Measurements from ENCODE around the gene RPUSD4.

The RPUSD4 gene

DNA sequence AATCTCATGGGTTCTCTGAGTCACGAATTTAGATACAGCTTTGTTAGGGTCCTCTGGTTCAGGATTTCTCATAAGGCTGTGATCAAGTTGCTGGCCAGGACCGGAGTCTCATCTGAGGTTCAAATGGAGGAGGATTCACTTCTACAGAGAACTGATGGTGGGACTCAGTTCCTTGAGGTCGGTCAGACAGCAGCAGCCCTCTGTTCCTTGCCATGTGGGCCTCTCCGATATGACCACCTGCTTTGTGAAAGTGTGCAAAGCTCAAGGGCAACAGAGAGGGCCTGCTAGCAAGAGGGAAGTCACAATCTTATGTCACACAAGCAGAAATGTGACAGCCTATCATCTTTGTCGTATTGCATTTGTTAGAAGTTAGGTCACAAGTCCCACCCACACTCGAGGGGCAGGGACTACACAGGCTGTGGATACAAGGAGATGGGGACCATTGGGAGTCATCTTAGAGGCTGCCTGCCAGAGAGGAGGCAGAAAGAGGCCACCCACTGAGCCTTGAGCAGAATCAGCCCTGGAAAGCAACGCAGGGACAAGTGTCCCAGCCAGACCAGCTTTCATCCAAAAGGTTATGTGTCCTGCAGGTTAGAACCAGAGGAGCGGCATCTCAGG lies 34.5 kb downstream of the RPUSD4 start:
- no peak for DNase-seq

DNA sequence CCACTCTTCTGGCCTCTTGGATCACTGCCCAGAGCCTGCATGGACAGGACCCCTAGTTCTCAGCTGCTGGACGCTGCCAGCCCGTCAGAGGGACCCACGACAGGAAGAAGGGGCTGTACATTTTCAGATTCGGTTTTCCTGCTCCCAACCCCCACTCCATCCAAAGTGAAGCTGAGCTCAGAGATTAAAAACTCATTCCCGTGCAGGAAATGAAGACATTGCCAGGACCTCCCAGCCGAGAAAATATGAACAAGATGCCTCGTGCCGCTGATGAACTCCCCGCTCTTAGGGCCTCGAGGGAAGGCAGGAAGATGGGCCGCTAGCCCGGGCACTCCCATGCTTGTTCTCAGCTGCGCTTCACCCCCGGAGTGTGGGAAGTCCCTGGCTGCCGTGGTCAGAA lies 36.1 kb downstream of the RPUSD4 start:
- no peak for DNase-seq

DNA sequence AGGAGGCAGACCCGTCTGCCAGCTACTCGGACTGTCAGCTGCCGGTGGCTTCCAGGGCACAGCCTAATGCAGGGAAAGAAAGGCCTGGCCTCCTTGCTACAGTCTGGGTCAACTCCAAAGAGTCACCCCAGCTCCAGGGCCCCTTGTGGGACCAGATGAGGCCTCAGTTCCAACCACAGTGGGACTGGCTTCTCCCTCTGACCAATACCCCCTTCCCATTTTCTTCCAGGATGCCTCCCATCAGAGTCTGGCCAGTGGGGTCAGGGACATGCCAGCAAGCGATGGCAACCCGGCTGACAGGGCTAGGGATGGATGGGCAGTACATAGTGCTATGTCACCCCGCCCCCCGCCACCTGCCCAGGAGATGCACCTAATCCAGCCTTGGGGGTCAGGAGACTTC lies 36.6 kb downstream of the RPUSD4 start:
- no peak for DNase-seq

GRCh38 chr11:126173257-126173656 lies 38.2 kb downstream of the RPUSD4 start:
- no peak for DNase-seq

GRCh38 chr11:126172596-126173038 lies 38.8 kb downstream of the RPUSD4 start:
- DNase-seq: peak; percentile 12

DNA sequence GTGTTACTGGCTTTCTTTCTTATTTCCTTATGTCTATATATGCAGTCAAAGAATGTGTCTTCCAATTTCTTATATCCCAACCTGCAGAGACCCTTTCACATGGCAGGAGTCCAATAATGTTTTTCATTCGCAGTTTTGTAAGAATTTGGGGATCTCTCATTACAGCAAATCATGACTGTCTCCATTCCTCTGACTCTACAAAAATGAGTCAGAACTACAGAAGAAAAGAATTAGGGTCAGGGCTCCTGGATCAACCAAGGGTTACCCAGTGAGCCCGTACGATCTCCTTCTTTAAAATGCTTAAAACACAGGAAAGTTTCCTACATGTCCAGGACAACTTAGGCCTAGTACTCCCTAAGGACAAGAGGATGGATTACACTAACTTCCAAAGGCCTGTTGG lies 42.2 kb downstream of the RPUSD4 start:
- DNase-seq: no peak

DNA sequence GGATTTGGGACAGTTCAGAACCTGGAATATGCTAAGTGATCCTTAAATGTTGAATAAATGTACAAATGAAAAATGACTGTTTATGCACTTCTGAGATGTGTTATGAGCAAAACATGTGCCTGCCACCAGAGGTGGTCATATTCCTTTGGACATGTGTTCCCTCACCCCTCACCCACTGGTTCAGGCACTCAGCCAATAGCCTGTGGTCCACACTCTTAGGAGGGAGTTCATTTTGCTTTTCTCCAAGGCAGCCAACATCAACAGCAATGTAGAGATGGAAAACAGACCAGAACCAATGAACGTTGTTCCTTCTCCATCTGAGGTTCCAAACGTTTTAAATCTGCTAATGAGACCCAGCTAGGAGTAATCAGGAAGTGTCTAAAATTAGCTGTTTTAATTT lies 44.0 kb downstream of the RPUSD4 start:
- no peak for DNase-seq

DNA sequence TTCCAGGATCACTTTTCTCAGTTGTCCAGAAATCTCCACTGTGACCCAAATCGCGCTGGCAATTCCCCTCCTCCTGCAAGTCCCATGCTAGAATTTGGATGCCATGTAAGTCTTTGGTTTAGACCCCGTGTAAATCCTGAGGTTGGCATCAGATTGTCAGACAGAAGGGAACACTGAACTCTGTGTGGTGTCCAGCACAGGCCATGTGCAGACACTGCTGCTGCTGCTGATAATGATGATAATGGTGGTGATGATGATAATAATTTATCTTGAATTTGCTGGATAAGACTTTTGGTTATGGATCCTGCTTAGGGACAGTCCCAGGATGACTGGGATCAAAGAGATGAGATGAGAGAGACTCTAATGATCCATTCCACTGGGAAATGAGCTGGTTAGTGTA lies 45.0 kb downstream of the RPUSD4 start:
- DNase-seq: no peak

DNA sequence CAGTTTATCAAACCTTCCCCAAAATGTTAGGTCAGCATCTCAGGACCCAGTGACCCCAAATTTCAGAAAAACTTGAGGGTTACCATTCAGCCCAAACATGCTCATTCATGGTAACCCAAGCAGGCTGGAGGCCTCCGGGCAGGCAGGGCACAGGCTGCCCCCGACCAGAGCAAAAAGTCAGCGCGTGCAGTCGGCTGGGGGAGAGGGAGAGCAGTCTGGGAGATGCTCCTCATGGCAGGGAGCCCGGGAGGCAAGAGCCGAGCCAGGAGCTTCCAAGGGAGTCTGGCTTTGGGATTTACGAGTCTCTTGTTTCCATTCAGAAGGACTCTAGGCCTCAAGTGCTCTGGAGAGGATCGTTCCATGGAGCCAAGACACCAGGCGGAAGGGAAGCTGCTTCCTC lies 45.7 kb downstream of the RPUSD4 start:
- DNase-seq: no peak

GRCh38 chr11:126165311-126165720 lies 46.1 kb downstream of the RPUSD4 start:
- peak; percentile 42 for DNase-seq

GRCh38 chr11:126164781-126165180 lies 46.7 kb downstream of the RPUSD4 start:
- no peak for DNase-seq

DNA sequence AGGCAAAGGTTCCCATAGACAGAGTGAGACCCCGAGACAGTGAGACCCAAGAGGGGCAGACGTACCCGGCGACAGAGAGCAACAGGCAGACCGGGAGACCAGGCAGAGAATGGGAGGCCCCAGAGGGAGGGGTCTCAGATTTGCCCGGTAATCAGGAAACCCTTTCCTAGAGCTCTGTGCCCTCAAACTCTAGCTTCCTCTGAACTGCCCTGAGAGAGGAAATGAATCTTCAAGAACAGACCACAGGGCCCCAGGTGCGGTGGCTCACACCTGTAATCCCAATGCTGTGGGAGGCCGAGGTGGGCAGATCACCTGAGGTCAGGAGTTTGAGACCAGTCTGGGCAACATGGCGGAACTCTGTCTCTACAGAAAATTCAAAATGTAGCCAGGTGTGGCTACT lies 47.7 kb downstream of the RPUSD4 start:
- no peak for DNase-seq

DNA sequence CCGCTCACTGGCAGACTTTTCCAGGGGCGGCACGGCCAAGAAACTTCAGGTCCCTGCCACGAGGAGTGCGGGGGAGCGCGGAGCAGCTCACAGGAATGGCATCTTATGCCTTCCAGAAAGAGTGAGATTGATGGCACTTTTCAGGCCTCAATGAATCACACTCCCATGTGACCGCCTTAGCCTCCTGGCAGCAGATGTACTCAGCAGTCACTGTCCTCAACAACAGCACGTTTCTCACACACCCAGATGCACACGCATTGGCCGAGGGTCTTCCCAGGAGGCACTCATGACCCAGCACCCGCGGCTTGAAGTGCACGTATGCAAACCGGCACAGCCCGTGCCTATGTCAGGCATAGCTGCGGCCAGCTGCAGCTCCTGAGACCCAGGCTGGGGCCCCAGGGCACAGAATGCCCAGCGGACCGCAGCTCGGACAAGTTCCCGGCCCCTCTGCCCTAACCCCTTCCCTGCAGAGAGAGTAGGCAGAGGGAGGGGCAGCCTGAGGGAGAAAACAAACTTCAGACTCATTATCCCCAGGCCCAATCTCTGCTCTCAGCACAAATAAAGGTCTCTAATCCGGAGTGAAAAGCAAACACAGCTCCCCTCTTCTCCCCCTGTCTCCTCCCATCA lies 48.3 kb downstream of the RPUSD4 start:
- no peak for DNase-seq

- no peak for DNase-seq
Measured at GRCh38 chr11:126162306-126163030, 49.0 kb downstream of the RPUSD4 start.

DNA sequence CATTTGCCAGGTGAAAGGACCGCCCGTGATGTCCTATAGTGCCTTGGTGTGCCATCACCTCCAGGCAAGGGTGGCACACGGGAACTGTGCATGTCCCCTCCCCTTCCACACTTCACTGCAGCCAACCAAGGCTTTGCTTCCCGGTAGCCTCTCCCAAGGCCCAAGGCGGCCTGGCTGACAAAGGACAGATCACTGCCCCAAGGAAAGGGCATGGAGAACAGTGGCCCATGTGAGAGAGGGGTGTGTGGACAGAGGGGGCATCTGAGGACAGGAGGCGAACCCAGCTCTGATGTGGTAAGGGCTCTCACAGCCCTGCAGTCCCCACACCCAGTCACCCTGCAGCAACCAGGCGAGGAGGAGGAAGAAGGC lies 50.4 kb downstream of the RPUSD4 start:
- DNase-seq: no peak

DNA sequence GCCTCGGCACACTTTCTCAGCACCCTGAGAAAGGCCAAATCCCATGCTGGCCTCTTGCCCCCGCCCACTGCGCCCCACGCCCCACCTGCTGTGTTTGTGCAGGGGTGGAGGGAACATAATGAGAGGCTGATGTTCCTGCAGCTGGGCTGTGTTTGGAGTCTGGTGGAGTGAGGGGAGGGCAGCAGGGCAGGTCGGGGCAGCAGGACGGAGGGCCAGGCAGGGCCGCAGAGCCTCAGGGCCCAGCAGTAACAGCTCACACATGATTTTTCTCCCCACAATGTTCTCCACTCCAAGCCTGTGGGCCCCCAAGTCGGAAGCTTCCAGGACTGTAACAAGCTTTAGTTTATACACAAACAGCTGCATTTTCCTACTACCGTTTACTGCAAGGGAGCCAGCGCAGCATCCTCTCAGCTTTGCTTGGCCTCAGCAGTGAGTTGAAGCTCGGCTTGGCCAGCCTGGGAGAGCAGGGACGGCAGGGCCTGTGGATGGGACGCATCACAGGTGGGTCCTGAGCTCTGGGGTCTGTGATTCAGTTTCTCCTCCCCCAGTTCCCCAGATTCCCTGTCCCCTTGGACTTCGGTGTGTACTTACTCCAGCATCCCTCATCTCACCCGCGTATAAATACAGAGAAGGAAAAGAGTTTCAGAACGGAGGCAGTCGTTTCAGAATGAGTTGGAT lies 51.0 kb downstream of the RPUSD4 start:
- no peak for DNase-seq

DNA sequence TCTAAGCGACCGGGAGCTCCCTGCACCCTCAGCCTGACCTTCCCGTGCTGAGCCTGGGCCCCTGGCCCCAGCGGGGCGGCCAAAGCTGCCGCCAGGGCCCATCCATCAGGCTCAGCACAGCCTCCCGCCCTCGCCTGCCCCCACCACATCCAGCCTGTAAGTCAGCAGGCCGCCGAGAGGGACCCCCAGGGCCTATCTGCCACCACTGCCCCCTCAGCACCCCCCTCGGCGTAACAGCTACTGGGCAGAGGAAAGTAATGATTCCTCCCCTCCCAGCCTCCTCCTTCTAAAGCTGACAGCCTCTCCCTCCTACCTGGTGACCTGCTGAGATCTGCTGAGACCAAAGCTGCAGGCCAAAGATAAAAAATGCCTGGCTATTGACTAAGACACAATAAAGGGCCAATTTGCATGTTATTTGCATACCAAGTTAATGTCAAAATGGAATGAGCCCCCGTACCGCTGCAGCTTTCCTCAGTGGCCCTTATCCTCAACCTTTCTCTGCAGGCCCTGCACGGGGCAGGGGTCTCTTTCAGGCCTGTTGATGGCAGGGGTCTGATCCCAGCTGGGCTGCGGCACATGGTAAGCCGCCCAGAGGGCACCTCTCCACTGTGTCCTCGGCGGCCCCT lies 51.6 kb downstream of the RPUSD4 start:
- DNase-seq: no peak

GRCh38 chr11:126158054-126158791 lies 53.2 kb downstream of the RPUSD4 start:
- no peak for DNase-seq

DNA sequence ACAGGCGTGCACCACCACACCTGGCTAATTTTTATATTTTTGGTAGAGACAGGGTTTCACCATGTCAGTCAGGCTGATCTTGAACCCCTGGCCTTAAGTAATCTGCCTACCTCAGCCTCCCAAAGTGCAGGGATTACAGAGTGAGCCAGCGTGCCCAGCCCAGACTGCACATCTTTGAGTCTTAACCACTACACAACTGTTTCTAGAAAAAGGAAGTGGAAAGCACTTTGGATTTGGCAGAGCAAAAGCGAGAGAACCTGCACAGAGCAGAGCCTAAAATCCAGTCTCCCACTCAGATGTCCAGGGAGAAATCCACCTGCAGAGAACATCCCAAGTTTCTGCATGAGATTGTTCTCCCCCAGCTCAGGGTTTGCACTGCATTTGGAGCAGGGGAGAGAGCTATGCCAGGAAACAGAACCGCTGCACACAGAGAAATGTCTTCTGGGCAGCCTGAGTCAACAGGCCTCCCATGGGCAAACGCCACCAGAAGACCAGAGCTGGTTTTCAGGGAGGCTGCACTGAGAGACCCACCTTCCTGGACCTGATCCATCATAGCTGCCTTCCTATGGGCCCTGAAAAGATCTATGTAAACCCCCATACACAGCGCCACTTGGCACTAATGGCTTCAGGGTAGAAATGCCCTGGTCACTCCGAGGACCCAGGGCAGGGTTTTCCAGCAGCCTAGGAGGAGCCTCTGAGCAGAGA lies 54.0 kb downstream of the RPUSD4 start:
- no peak for DNase-seq

DNA sequence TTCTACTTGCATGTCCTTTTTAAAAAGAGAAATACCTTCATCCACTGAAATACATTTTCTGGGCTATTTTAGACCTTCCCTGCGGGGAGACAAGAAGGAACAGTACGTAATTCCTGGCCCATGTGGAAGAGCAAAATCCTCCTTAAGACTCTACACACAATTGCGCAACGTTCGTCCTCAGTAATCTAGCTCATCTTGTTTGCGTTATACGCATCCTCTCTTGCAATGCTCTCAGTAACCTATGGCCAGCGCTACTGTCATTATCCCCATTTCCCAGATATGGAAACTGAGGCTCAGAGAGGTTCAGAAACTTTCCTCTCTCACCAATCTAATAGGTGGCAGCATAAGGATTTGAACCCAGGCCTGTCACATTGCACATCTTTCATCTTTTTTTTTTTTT lies 54.6 kb downstream of the RPUSD4 start:
- DNase-seq: no peak

DNA sequence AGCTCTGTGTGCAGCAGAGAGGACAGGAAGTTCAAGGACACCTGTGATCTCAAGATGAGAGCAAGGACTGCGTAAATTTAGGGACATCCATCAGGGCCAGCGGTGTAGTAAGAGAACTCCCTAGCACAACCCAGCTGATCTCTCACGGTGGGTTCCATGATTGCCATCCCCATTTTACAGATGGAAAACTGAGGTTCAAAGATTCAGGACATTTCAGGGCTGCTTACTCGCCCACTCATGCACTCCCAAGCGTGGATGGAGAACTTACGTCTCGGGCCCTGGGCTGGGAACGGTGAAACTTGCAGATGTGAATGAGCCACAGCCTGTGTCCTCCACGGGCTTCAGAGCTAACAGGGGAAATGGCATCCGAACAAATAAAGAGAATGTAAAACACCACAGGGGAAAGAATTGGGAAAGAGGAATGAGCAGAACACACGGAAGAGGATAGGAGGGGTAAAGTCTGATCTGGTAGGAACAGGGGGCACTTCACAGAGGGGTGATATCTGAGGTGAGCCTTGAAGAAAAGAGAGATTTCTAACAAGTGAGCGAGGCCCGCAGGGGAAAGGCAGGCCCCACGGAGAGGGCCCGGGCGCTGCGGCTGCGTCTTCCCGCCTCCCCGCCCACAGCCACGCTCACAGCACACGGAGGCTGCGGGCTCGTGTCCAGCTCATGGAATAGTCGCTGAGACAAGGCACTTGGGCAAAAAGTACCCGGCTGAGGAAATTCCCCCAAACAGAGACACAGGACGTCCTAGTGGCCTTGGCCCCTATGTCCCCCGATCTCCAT lies 55.9 kb downstream of the RPUSD4 start:
- DNase-seq: no peak

Measured in DMS 273 treated with DMSO at 0.1 percent for 48 hours (cell line).